Ascending aorta (tissue), 2 donors: ENCODE results near the gene SDHB. TPM values are rescaled to one million over a fixed set of nuclear protein-coding genes. Genes with fewer than 3 reads are reported as not detected.

Experiments
- DNase-seq, 2 donors: peaks; one replicate each; pipeline ENCODE4 v3.0.0-alpha.2; 2019; ENCODE audit warnings: low spot score in 2 of 2
- H3K27ac ChIP-seq, 2 donors: fragments of 200-600 bp; sonication (generic); one replicate each; pipeline ENCODE4 v1.5.1; 2016 to 2017; ENCODE audit warnings: mild to moderate bottlenecking in 1 of 2
- H3K27me3 ChIP-seq: fragments of 200-600 bp; sonication (generic); one replicate; pipeline ENCODE4 v1.5.1; 2017
- H3K36me3 ChIP-seq, 2 donors: fragments of 200-600 bp; sonication (generic); one replicate each; pipeline ENCODE4 v1.5.1; 2016
- H3K4me1 ChIP-seq, 2 donors: fragments of 200-600 bp; sonication (generic); one replicate each; pipeline ENCODE4 v1.5.1; 2016 to 2017; ENCODE audit warnings: mild to moderate bottlenecking in 1 of 2
- H3K4me3 ChIP-seq, 2 donors: fragments of 200-600 bp; sonication (generic); one replicate each; pipeline ENCODE4 v1.5.1; 2016 to 2017; ENCODE audit warnings: mild to moderate bottlenecking in 1 of 2
- H3K9me3 ChIP-seq, 2 donors: fragments of 200-600 bp; sonication (generic); one replicate each; pipeline ENCODE4 v1.5.1; 2016
- CTCF ChIP-seq, 3 experiments: fragments of 200-600 bp in 2 of 3; fragments of 450-650 bp in 1 of 3; sonication (generic) in 2 of 3; IDR thresholded peaks; one replicate each; pipeline ENCODE4 v1.5.1; 2016 to 2019; ENCODE audit warnings: antibody characterized with exemption in 3 of 3, mild to moderate bottlenecking in 1 of 3, moderate library complexity in 1 of 3
- intact Hi-C: fragments of 100-400 bp; cut with DNase I; formaldehyde crosslinking; loops from one replicate; pipeline ENCODE4 v1.15.1; 2023
- total RNA-seq: library from RNA; depleted of rRNA; stranded (reverse); fragments of >200 nt; gene quantifications from one replicate; pipeline ENCODE4 v1.1.0, GENCODE V29; 2016

Gene SDHB
- total RNA-seq, 1 donor from 2014 or later: 112 TPM

- H3K27me3 ChIP-seq: no peaks in the 10 kb centered on the region
- no peak overlapping the region for H3K27ac ChIP-seq
- no peak overlapping the region for H3K4me3 ChIP-seq
- no peaks in the 10 kb centered on the region for H3K9me3 ChIP-seq
- H3K36me3 ChIP-seq: peaks cover 37 to 56% of the 10 kb centered on the region in 2 donors
- intact Hi-C loops: no loop called here
- TF ChIP-seq CTCF (IDR thresholded peaks at IDR 0.05): no peak
- no peaks in the 10 kb centered on the region for H3K4me1 ChIP-seq
- no peak for DNase-seq
These were observed 22.4 kb downstream of the SDHB start for GRCh38 chr1:17031436-17031835.

GRCh38 chr1:17030206-17030605 lies 23.6 kb downstream of the SDHB start:
- Histone ChIP-seq H3K9me3 (no peaks in the 10 kb centered on the region), H3K27ac (no peak overlapping the region), H3K36me3 (peaks cover 46 to 69% of the 10 kb centered on the region in 2 donors), H3K27me3 (no peaks in the 10 kb centered on the region), H3K4me1 (no peaks in the 10 kb centered on the region), H3K4me3 (no peak overlapping the region)
- no peak for TF ChIP-seq CTCF (IDR thresholded peaks at IDR 0.05)
- intact Hi-C loops: no loop called here
- no peak for DNase-seq

GRCh38 chr1:17028662-17029188 lies 25.1 kb downstream of the SDHB start:
- intact Hi-C loops: no loop called here
- DNase-seq: no peak
- Histone ChIP-seq H3K36me3 (peaks cover 58 to 82% of the 10 kb centered on the region in 2 donors), H3K27me3 (no peaks in the 10 kb centered on the region), H3K4me3 (no peak overlapping the region), H3K4me1 (no peaks in the 10 kb centered on the region), H3K27ac (no peak overlapping the region), H3K9me3 (no peaks in the 10 kb centered on the region)
- TF ChIP-seq CTCF (IDR thresholded peaks at IDR 0.05): no peak

- Histone ChIP-seq H3K27me3 (no peaks in the 10 kb centered on the region), H3K4me3 (no peak overlapping the region), H3K9me3 (no peaks in the 10 kb centered on the region), H3K36me3 (peaks cover 66 to 87% of the 10 kb centered on the region in 2 donors), H3K4me1 (no peaks in the 10 kb centered on the region), H3K27ac (no peak overlapping the region)
- no peak for DNase-seq
- intact Hi-C loops: no loop called here
- TF ChIP-seq CTCF (IDR thresholded peaks at IDR 0.05): no peak
These were observed 25.9 kb downstream of the SDHB start for GRCh38 chr1:17027900-17028299.

- TF ChIP-seq CTCF (IDR thresholded peaks at IDR 0.05): no peak
- no peak overlapping the region for H3K27ac ChIP-seq
- DNase-seq: no peak
- no peaks in the 10 kb centered on the region for H3K4me1 ChIP-seq
- intact Hi-C loops: no loop called here
- H3K27me3 ChIP-seq: no peaks in the 10 kb centered on the region
- no peaks in the 10 kb centered on the region for H3K9me3 ChIP-seq
- H3K36me3 ChIP-seq: peaks cover 71 to 87% of the 10 kb centered on the region in 2 donors
- no peak overlapping the region for H3K4me3 ChIP-seq
These were observed 26.4 kb downstream of the SDHB start for GRCh38 chr1:17027403-17027802.

- no peak for DNase-seq
- intact Hi-C loops: no loop called here
These were observed 29.1 kb downstream of the SDHB start for GRCh38 chr1:17024721-17025120.

More at GRCh38 chr1:17024721-17025120, 29.1 kb downstream of the SDHB start:
- H3K4me3 ChIP-seq: no peak overlapping the region
- no peaks in the 10 kb centered on the region for H3K9me3 ChIP-seq
- no peak overlapping the region for H3K27ac ChIP-seq
- no peaks in the 10 kb centered on the region for H3K27me3 ChIP-seq
- TF ChIP-seq CTCF (IDR thresholded peaks at IDR 0.05): no peak
- H3K4me1 ChIP-seq: no peaks in the 10 kb centered on the region
- peaks cover 89 to 91% of the 10 kb centered on the region in 2 donors for H3K36me3 ChIP-seq
